Ureter (tissue), 1 donor: Measurements from ENCODE around the gene ATOSA. TPM values are rescaled to one million over a fixed set of nuclear protein-coding genes. Genes with fewer than 3 reads are reported as not detected.

ENCODE experiments used
- DNase-seq: peaks from one replicate; pipeline ENCODE4 v3.0.0-alpha.2; 2020; ENCODE audit warnings: low spot score
- total RNA-seq: library from RNA; stranded (reverse); gene quantifications from one replicate; pipeline ENCODE4 v1.2.4, GENCODE V29; 2023
- donor health status: DM: yes; HTN: yes; CAD: no.

The ATOSA gene
- total RNA-seq: 63.5 TPM

- DNase-seq: peak; percentile 95
Measured at GRCh38 chr15:52679232-52680040, at the start of gene ATOSA. Gene ATOSA (minus strand): TSS chr15:52679388. CDS start chr15:52678021, 1,367 bp downstream.

GRCh38 chr15:52728899-52729298, 49.7 kb upstream of the ATOSA start:
- DNase-seq: no peak

GRCh38 chr15:52727815-52728214, 48.6 kb upstream of the ATOSA start:
- no peak for DNase-seq

- no peak for DNase-seq
Measured at GRCh38 chr15:52726195-52726594, 47.0 kb upstream of the ATOSA start.

- no peak for DNase-seq
Measured at GRCh38 chr15:52718551-52718950, 39.4 kb upstream of the ATOSA start.

GRCh38 chr15:52717924-52718323, 38.7 kb upstream of the ATOSA start:
- no peak for DNase-seq

GRCh38 chr15:52717481-52717880, 38.3 kb upstream of the ATOSA start:
- DNase-seq: no peak

GRCh38 chr15:52716536-52716935, 37.3 kb upstream of the ATOSA start:
- no peak for DNase-seq

- DNase-seq: no peak
Measured at GRCh38 chr15:52715411-52715810, 36.2 kb upstream of the ATOSA start.

GRCh38 chr15:52714968-52715367, 35.8 kb upstream of the ATOSA start:
- no peak for DNase-seq

GRCh38 chr15:52710708-52711389, 31.7 kb upstream of the ATOSA start:
- DNase-seq: no peak

- no peak for DNase-seq
Measured at GRCh38 chr15:52710050-52710707, 31.0 kb upstream of the ATOSA start.

- peak; percentile 76 for DNase-seq
Measured at GRCh38 chr15:52709187-52709981, 30.2 kb upstream of the ATOSA start.

- no peak for DNase-seq
Measured at GRCh38 chr15:52706091-52706490, 26.9 kb upstream of the ATOSA start.

GRCh38 chr15:52702390-52702789, 23.2 kb upstream of the ATOSA start:
- DNase-seq: no peak

- no peak for DNase-seq
Measured at GRCh38 chr15:52699457-52699856, 20.3 kb upstream of the ATOSA start.

- no peak for DNase-seq
Measured at GRCh38 chr15:52698514-52698913, 19.3 kb upstream of the ATOSA start.

- DNase-seq: no peak
Measured at GRCh38 chr15:52697051-52697450, 17.9 kb upstream of the ATOSA start.

- DNase-seq: no peak
Measured at GRCh38 chr15:52695154-52695553, 16.0 kb upstream of the ATOSA start.

- DNase-seq: no peak
Measured at GRCh38 chr15:52689562-52689961, 10.4 kb upstream of the ATOSA start.

GRCh38 chr15:52683580-52683979, 4.4 kb upstream of the ATOSA start:
- no peak for DNase-seq

GRCh38 chr15:52682781-52683180, 3.6 kb upstream of the ATOSA start:
- no peak for DNase-seq
